Measurements from ENCODE around the gene JUN.

DNA sequence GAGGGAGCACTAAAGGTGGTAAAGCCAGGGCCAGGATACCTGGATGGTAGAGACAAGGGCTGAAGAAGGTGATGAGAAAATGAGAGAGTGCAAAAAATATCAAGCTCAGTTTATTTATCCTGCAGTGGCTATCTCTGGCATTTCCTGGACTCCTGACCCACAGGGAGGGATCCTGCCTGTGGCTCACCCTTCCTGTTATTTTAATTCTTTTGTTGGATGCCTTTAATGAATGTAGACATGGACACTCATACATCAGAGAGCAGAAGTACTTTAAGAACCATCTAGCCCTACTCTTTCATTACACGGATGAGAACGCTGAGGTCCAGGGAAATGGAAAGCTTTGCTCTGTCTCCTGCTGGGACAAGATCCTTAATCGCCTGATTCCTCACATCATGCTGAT is 20.6 kb downstream of the JUN start:
- TF ChIP-seq, protein P1, sequence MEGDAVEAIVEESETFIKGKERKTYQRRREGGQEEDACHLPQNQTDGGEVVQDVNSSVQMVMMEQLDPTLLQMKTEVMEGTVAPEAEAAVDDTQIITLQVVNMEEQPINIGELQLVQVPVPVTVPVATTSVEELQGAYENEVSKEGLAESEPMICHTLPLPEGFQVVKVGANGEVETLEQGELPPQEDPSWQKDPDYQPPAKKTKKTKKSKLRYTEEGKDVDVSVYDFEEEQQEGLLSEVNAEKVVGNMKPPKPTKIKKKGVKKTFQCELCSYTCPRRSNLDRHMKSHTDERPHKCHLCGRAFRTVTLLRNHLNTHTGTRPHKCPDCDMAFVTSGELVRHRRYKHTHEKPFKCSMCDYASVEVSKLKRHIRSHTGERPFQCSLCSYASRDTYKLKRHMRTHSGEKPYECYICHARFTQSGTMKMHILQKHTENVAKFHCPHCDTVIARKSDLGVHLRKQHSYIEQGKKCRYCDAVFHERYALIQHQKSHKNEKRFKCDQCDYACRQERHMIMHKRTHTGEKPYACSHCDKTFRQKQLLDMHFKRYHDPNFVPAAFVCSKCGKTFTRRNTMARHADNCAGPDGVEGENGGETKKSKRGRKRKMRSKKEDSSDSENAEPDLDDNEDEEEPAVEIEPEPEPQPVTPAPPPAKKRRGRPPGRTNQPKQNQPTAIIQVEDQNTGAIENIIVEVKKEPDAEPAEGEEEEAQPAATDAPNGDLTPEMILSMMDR (IDR thresholded peaks at IDR 0.05), result no peak
- TF ChIP-seq EZH2 (IDR thresholded peaks at IDR 0.05; ENCODE audit: borderline replicate concordance, insufficient read depth, low read depth, low read length, poor library complexity, severe bottlenecking), result no peak
